ENCODE data around the gene ARHGAP23.
"Not testable (repeated sequence)": the region's sequence is repeated elsewhere in the genome, so short reads cannot be mapped to it uniquely, and the experiment has no call there.

ARHGAP23 gene

GRCh38 chr17:38458521-38458920 lies 30.3 kb downstream of the ARHGAP23 start:
- FAIRE-seq (no peak), DNase-seq (ENCODE audit: extremely low spot score, insufficient read length, low read depth) (no peak)

DNA sequence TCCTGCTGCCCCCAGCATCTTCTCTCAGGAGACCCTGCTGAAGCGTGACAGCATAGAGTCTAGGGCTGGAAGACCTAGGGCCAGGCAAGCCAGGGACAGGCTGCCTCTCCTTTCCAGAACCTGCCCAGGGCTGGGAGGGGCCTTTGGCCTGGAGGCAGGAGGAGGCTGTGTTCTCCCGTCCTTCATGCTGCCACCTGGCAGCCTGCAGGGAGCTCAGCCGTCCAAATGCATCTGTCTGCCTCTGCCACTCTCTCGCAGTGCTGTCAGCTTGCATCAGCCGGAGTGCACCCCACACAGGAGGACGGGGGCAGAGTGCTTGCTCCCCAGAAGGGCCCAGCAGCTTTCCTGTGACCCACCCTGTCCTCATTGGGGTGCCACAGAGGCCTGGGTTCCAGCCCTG lies 31.3 kb downstream of the ARHGAP23 start:
- FAIRE-seq (no peak), DNase-seq (ENCODE audit: extremely low spot score, insufficient read length, low read depth) (no peak)

DNA sequence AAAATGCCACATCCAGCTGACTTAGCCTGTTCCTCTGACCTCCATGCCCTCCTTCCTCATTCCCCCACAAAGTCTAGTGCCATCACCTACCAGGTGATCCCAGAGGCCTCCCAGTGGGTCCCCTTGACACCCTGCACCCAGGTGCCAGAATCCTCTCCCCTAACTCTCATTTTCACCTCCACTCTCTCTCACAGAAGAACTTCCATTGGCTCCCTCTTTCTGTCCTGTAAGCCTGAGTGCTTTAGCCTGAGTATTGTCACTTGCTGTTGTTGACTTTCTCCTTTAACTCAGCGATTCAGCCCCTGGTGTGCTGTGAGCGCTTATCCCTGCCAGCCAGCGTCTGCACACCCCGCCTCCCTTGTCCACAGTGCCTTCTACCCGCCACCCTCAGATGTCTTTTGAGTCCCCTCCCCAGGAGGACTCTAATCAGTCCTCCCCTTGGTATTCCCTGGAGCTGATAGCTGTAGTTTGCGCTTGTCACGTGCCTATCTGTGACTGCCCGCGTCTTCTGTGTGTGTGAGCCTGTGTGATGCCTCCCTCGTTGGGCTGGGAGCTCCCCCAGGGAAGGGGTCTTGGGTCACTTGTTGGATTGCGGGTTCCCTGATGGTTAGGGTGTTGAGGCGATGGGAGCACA lies 31.9 kb downstream of the ARHGAP23 start:
- FAIRE-seq: no peak

GRCh38 chr17:38460716-38461630 lies 32.7 kb downstream of the ARHGAP23 start:
- DNase-seq (ENCODE audit: extremely low spot score, insufficient read length, low read depth) (no peak), FAIRE-seq (no peak)

More for the DNA sequence above, 31.9 kb downstream of the ARHGAP23 start:
- DNase-seq (ENCODE audit: extremely low spot score, insufficient read length, low read depth): no peak

GRCh38 chr17:38461683-38462082 lies 33.4 kb downstream of the ARHGAP23 start:
- FAIRE-seq (no peak), DNase-seq (ENCODE audit: extremely low spot score, insufficient read length, low read depth) (no peak)

- FAIRE-seq: no peak
- DNase-seq (ENCODE audit: extremely low spot score, insufficient read length, low read depth): no peak
These were observed 35.2 kb downstream of the ARHGAP23 start for GRCh38 chr17:38463451-38463858.

- FAIRE-seq (no peak), DNase-seq (ENCODE audit: extremely low spot score, insufficient read length, low read depth) (no peak)
These were observed 36.0 kb downstream of the ARHGAP23 start for GRCh38 chr17:38464251-38464722.

DNA sequence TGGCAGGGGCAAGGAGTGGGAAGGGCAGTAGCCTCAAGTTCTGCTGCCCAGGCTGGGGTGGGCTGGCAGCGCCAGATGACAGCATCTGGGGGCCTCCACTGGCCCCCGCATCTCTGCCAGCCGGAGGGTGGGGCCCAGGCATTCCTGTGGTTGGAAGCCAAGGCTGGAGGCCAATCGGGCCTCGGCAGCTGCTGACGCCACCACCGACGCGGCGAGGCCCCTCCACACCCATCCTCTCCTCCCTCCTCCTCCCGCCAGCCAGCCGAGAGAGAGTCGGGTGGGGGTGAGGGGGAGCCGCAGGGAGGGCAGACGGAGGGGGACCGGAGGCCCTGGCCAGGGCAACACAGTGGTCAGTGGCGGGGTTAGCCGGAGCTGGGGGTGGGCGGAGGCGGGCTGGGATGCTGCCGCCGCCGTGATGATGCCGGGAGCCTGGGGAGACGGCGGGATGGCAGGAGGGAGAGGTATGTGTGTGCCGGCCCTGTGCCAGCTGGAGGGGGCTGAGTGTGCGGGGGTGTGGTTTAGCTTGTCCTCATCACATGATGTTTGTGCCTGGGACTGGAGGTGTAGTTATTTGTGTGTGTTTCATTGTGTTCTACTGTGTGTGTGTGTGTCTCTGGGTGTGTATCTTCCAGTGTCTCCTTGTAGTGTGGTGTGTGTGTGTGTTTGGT lies 36.6 kb downstream of the ARHGAP23 start:
- no peak for DNase-seq (ENCODE audit: extremely low spot score, insufficient read length, low read depth)
- FAIRE-seq: no peak

DNA sequence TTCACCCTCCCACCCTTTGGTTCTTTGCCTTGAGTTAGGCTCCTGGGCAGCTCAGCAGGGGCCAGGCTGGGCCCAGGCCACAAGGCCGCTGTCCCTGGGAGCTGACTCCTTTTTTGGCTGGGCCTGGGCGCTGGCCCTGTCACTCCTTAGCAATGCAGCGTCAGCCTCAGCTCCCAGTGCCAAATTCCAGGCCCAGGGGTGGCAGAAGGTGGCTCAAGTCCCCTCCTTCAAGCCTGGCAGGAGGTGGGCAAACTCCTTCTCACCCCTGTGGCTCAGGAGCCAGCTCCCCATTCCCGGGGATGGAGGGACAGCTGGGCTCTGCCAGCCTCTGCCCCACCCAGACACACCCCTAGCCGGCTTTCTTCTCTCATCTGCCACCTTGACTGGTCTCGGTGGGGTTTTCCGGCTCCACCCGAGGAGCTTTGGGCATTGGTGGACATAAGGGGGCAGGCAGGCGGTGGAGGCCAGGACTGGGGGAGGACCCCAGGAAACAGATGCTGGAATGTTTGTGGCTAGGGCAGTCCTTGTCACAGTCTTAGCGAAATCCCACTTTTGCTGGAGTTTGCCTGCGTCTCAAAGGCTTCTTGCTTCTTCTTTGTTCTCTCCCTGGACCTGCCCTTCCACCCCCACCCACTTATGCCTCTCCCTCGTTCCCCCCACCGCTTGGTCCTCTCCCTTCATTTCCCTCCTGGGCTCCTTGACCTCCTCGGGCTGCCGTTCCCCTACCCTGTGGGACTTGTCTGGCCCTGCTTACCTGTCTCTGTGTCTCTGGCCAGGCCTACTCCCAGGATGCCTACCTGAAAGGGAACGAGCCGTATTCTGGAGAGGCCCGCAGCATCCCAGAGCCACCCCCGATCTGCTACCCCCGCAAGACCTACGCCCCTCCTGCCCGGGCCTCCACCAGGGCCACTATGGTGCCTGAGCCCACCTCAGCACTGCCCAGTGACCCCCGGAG lies 37.4 kb downstream of the ARHGAP23 start:
- no peak for FAIRE-seq

GRCh38 chr17:38466346-38467315 lies 38.4 kb downstream of the ARHGAP23 start:
- no peak for FAIRE-seq

More for the DNA sequence above, 37.4 kb downstream of the ARHGAP23 start:
- DNase-seq (ENCODE audit: extremely low spot score, insufficient read length, low read depth): no peak

DNA sequence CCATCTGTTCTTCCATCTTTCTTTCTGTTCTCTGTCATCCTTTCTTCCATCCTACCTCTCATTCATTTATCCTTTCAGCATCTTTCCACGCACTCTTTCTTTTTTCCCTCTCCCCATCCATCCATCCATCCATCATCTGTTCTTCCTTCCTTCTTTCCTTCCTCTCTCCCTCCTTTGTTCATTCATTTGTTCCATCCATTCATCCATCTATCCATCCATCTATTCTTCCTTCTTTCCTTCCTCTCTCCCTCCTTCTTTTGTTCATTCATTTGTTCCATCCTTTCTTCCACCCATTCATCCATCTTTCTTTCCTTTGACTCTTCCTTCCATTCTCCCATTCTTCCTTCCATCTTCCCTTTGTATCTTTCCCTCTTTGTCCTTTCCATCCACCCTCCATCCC lies 39.2 kb downstream of the ARHGAP23 start:
- DNase-seq (ENCODE audit: extremely low spot score, insufficient read length, low read depth): no peak
- no peak for FAIRE-seq

More at GRCh38 chr17:38466346-38467315, 38.4 kb downstream of the ARHGAP23 start:
- no peak for DNase-seq (ENCODE audit: extremely low spot score, insufficient read length, low read depth)

- DNase-seq (ENCODE audit: extremely low spot score, insufficient read length, low read depth): no peak
- no peak for FAIRE-seq
These were observed 41.6 kb downstream of the ARHGAP23 start for GRCh38 chr17:38469875-38470274.

DNA sequence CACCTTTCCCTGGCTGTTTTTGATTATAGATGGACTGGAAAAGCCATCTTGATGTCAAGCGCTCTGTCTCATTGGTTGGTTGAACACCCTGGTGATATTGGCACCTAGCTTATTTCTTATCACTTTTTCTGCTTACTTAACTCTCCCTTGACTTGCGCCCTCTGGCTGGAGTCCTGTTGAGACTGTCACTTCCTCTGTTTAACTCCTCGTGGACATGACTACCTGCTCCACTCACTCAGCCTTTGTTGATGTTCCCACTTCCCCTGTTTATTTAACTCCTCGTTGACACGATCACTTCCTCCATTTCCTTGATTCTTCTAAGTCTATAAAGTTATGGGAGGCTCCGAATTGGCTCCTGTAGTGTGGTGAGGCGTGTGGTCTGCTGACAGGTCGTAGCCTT lies 43.0 kb downstream of the ARHGAP23 start:
- DNase-seq (ENCODE audit: extremely low spot score, insufficient read length, low read depth); FAIRE-seq: not testable (repeated sequence)

GRCh38 chr17:38474666-38475065 lies 46.4 kb downstream of the ARHGAP23 start:
- not testable (repeated sequence) for FAIRE-seq; DNase-seq (ENCODE audit: extremely low spot score, insufficient read length, low read depth)

GRCh38 chr17:38476549-38476948 lies 48.3 kb downstream of the ARHGAP23 start:
- DNase-seq (ENCODE audit: extremely low spot score, insufficient read length, low read depth) (no peak), FAIRE-seq (no peak)

DNA sequence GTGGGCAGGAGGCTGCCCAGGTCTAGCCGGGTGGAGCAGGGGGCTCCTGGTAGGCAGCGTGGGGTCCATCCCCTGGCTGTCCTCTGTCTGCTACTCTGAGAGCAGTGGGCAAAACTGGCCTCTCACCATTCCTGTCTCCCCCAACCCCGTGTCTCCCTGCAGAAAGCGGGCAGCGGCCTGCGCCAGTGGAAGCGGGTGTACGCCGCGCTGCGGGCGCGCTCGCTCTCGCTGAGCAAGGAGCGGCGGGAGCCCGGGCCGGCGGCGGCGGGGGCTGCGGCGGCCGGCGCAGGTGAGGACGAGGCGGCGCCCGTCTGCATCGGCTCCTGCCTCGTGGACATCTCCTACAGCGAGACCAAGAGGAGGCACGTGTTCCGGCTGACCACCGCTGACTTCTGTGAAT lies 49.2 kb downstream of the ARHGAP23 start:
- DNase-seq (ENCODE audit: extremely low spot score, insufficient read length, low read depth); FAIRE-seq: not testable (repeated sequence)

DNA sequence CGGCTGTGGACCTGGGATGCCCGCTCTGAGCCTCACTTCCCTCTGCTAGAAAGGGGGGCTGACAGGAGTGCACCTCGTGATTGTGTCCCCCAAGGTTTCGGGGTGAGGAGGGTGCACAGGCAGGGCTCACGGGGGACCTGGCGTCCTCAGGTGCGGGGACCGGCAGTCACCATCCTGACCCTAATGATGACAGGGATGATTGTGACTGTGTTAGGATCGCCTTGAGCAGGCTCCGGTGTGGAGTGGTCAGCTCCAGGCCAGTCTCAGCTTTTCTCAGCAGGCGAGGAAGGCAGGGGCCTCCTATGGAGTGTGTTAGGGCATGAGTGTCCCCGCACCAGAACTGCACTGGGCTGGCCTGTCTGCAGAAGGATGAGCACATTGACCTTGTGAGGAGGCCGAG lies 49.7 kb downstream of the ARHGAP23 start:
- not testable (repeated sequence) for DNase-seq (ENCODE audit: extremely low spot score, insufficient read length, low read depth); FAIRE-seq

DNA sequence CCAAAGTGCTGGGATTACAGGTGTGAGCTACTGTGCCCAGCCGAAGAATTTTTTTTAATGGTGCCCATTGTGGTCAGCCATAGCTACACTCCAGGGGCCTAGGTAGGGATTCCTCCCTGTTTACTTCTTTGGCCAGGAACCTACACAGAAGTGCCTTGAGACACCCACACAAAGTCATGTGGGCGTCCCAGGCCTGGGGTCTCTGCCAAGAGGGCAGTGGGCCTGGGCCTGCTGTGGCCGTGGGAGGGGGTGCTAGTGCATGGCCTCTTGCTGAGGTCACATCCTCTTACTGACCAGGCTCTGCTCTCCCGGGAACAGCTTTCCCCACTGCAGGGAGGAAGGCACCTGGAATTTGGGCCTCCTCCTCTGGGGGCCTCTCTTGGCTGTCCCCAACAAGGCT lies 50.4 kb downstream of the ARHGAP23 start:
- not testable (repeated sequence) for FAIRE-seq; DNase-seq (ENCODE audit: extremely low spot score, insufficient read length, low read depth)
